Heart left ventricle (tissue), 13 donors: Measurements from ENCODE around the gene INPP5D.

ENCODE experiments used
- POLR2A ChIP-seq, 2 donors: fragments of 450-650 bp; IDR thresholded peaks; one replicate each; pipeline ENCODE4 v1.6.1; 2017; ENCODE audit warnings: antibody characterized with exemption in 2 of 2, mild to moderate bottlenecking in 2 of 2, moderate library complexity in 2 of 2
- TF ChIP-seq, protein P1 (sequence below), 12 donors: fragments of 200-600 bp; sonication (generic) in 4 of 12; IDR thresholded peaks; one replicate each; pipeline versions ENCODE4 v1.5.0 to v1.8.0; 2018 to 2022; ENCODE audit warnings: antibody characterized with exemption in 12 of 12, mild to moderate bottlenecking in 5 of 12
- donor health status: ischemic (EF 13 %, LVEDD 7.1; RV severe dilation, severe dysfunction).
- donor health status: DM: no; HTN: yes; CAD: no.
- donor health status: DM: no; HTN: no; CAD: no.
- donor health status: ischemic (EF 25% LVEDD 6.9; RV normal size, moderate dysfunction).
- donor health status: ischemic (EF 25% LVEDD 5.7; RV mildly dilated, moderate dysfunction).
- donor health status: ischemic (EF 35%, LVEDD 5.7; RV mildly dilated, moderate dysfunction).
- donor health status: nonischemic (EF 11% LVEDD 7.7; RV severe dilation, severe dysfunction).
- donor health status: DM: yes; HTN: yes; CAD: no.
- donor health status: PGD.
- donor health status: ischemic (EF 29% LVEDD 5.4; RV normal size, mild dysfunction).
- donor health status: nonischemic (EF 23%, LVEDD 6.1; RV moderate dilation, normal function).

DNA sequence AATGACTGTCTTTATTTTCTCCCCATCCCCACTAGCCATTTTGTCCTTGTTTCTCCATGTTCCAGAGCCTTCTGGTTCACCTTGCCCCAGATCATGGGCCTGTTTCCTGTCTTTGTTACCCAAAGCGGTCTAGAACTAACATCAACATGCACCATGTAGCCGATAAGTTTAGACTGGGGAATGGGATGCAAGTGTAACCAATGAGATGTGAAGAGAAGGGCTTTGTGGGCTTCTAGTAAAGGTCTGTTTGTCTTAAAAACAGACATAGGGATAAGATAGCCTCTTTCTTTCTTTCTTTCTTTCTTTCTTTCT is 25.7 kb downstream of the INPP5D start:
- TF ChIP-seq, protein P1, sequence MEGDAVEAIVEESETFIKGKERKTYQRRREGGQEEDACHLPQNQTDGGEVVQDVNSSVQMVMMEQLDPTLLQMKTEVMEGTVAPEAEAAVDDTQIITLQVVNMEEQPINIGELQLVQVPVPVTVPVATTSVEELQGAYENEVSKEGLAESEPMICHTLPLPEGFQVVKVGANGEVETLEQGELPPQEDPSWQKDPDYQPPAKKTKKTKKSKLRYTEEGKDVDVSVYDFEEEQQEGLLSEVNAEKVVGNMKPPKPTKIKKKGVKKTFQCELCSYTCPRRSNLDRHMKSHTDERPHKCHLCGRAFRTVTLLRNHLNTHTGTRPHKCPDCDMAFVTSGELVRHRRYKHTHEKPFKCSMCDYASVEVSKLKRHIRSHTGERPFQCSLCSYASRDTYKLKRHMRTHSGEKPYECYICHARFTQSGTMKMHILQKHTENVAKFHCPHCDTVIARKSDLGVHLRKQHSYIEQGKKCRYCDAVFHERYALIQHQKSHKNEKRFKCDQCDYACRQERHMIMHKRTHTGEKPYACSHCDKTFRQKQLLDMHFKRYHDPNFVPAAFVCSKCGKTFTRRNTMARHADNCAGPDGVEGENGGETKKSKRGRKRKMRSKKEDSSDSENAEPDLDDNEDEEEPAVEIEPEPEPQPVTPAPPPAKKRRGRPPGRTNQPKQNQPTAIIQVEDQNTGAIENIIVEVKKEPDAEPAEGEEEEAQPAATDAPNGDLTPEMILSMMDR (IDR thresholded peaks at IDR 0.05) = no peak
- TF ChIP-seq POLR2A (IDR thresholded peaks at IDR 0.05) = no peak
